Aorta (tissue), 5 donors: ENCODE data around the gene AFAP1. TPM values are rescaled to one million over a fixed set of nuclear protein-coding genes. Genes with fewer than 3 reads are reported as not detected.

Experiments used
- ATAC-seq: fragments of 200-7000 bp; cut with Tn5 transposase; one replicate; pipeline ENCODE4 v1.9.1; 2022; ENCODE audit warnings: moderate library complexity; ENCODE audit not compliant: low FRiP score
- DNase-seq, 2 donors: peaks; one replicate each; pipeline ENCODE4 v3.0.0-alpha.2; 2020
- H3K27ac ChIP-seq, 2 donors: one replicate each; pipeline ENCODE4 v1.5.1; 2013; ENCODE audit warnings: low read length in 2 of 2, mild to moderate bottlenecking in 2 of 2, moderate library complexity in 2 of 2, control low read depth in 1 of 2, inconsistent platforms in 1 of 2, low read depth in 1 of 2
- H3K27me3 ChIP-seq, 2 donors: one replicate each; pipeline ENCODE4 v1.6.1; 2013; ENCODE audit warnings: control low read depth in 1 of 2, low read length in 1 of 2, mild to moderate bottlenecking in 1 of 2, moderate library complexity in 1 of 2; ENCODE audit not compliant: insufficient read depth in 2 of 2, control insufficient read depth in 1 of 2
- H3K36me3 ChIP-seq, 2 donors: one replicate each; pipeline ENCODE4 v1.6.1; 2013; ENCODE audit warnings: control low read depth in 1 of 2, low read length in 1 of 2, mild to moderate bottlenecking in 1 of 2; ENCODE audit not compliant: insufficient read depth in 2 of 2, control insufficient read depth in 1 of 2
- H3K4me1 ChIP-seq, 2 donors: one replicate each; pipeline ENCODE4 v1.6.1; 2013; ENCODE audit warnings: low read length in 2 of 2, control low read depth in 1 of 2, mild to moderate bottlenecking in 1 of 2, moderate library complexity in 1 of 2; ENCODE audit not compliant: insufficient read depth in 2 of 2, control insufficient read depth in 1 of 2
- H3K4me3 ChIP-seq, 2 donors: one replicate each; pipeline ENCODE4 v1.5.1; 2013; ENCODE audit warnings: low read length in 2 of 2, control low read depth in 1 of 2, mild to moderate bottlenecking in 1 of 2
- H3K9me3 ChIP-seq: one replicate; pipeline ENCODE4 v1.6.1; 2013; ENCODE audit warnings: mild to moderate bottlenecking, low read length; ENCODE audit not compliant: control insufficient read depth
- WGBS, 2 donors: extraction: QIAGEN DNeasy Blood & Tissue Kit; methylation state at CpG; one replicate each; pipeline ENCODE4 v1.1.7; 2013; 5-methylcytosine and 5-hydroxymethylcytosine counted together
- intact Hi-C, 2 donors: fragments of 100-400 bp; cut with DNase I; formaldehyde crosslinking; loops; one replicate each; pipeline versions ENCODE4 v1.14.2 to v1.15.0; 2022
- polyA plus RNA-seq, 2 donors: library from polyadenylated mRNA; stranded (reverse); fragments of 200-250 nt; gene quantifications; one replicate each; pipeline ENCODE4 v1.2.3, GENCODE V29; 2013
- total RNA-seq, 2 donors: library from RNA; stranded (reverse); fragmentation: NEBNext Ultra II Directional; extraction: Animal tissue kit (Norgen Biotek cat#: 25700); gene quantifications; one replicate each; pipeline ENCODE4 v1.2.1, GENCODE V29; 2021
- donor health status: healthy with polysubstance abuse.
- donor health status: Bipolar disorder and iron deficiency.
- donor health status: DM: no; HTN: no; CAD: no.
- donor health status: DM: no; HTN: no; CAD: no.
- donor health status: DM: yes; HTN: yes; CAD: no.

Gene AFAP1
- total and polyA plus RNA-seq, 4 donors: 4.6 to 60.5 (median 26.9) TPM

GRCh38 chr4:7964890-7965662 is 25.4 kb upstream of the AFAP1 start:
- ATAC-seq (no peak), DNase-seq (peak in 1 of 2 donors; percentile 49)
- Histone ChIP-seq H3K4me3 (no peak overlapping the region), H3K9me3 (no peaks in the 10 kb centered on the region), H3K36me3 (no peaks in the 10 kb centered on the region), H3K4me1 (no peaks in the 10 kb centered on the region), H3K27ac (no peak overlapping the region), H3K27me3 (no peaks in the 10 kb centered on the region)
- intact Hi-C loops: no loop called here
- 89 to 92% methylated on average over 23 of the region's 23 CpGs for WGBS, 2 donors

- Histone ChIP-seq H3K9me3 (no peaks in the 10 kb centered on the region), H3K27ac (no peak overlapping the region), H3K4me1 (no peaks in the 10 kb centered on the region), H3K36me3 (no peaks in the 10 kb centered on the region), H3K27me3 (no peaks in the 10 kb centered on the region), H3K4me3 (no peak overlapping the region)
- ATAC-seq (no peak), DNase-seq (peak in 1 of 2 donors; percentile 16)
- 85 to 89% methylated on average over 5 of the region's 5 CpGs for WGBS, 2 donors
- intact Hi-C loops: no loop called here
Measured at GRCh38 chr4:7964459-7964858, 24.8 kb upstream of the AFAP1 start.

- 95 to 97% methylated on average over 12 of the region's 12 CpGs for WGBS, 2 donors
- intact Hi-C loops: no loop called here
Measured at GRCh38 chr4:7963691-7964090, 24.0 kb upstream of the AFAP1 start.

DNA sequence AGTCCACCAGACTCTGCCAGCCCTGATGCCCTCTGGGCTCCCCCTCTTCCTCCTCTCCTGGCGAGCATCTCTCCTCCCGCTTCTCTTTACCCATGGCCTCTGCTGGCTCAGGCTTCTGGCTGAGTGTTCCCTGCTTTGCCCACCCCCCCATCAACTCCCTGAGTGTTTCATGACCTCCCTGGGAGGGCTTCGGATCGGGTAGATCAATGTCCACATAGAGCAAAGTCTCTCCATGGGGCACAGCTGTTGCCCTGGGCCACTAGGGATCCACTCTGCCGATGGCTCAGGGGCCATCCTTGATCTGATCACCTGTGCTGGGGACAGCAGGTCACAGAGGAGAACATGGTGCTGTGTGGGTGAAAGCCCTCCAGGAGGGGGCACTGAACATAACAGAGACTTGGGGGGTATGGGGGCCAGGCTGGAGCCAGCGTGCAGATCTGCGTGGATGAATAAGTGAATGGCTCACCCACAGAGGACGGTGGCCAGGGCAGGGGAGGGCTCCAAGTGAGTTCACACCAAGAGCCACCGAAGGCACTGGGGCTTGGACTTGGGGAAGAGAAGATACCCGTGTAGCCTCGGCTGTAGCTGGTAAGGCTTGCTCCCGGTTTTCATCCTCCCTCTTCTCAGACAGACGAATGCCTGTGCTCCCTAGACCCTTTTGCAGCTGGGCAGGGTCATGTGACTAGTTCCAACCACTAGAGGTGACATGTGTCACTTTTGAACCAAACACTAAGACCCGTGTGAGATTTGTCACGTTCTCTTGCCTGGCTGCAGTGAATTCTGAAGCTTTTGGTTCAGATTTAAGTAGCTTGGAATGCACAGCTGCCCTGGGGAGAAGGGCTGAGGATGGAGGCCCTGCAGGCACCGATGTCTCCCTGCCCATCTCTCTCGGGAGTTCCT is 23.2 kb upstream of the AFAP1 start:
- intact Hi-C loops: no loop called here
- no peak overlapping the region for H3K27ac ChIP-seq
- H3K27me3 ChIP-seq: no peaks in the 10 kb centered on the region
- no peaks in the 10 kb centered on the region for H3K36me3 ChIP-seq
- ATAC-seq (no peak), DNase-seq (no peak)
- no peak overlapping the region for H3K4me3 ChIP-seq
- 86 to 89% methylated on average over 15 to 17 of the region's 17 CpGs for WGBS, 2 donors
- H3K9me3 ChIP-seq: no peaks in the 10 kb centered on the region
- H3K4me1 ChIP-seq: no peaks in the 10 kb centered on the region

More at GRCh38 chr4:7963691-7964090, 24.0 kb upstream of the AFAP1 start:
- H3K27me3 ChIP-seq: no peaks in the 10 kb centered on the region
- H3K27ac ChIP-seq: no peak overlapping the region
- no peaks in the 10 kb centered on the region for H3K4me1 ChIP-seq
- DNase-seq (peak in 1 of 2 donors; percentile 24), ATAC-seq (no peak)
- H3K4me3 ChIP-seq: no peak overlapping the region
- H3K9me3 ChIP-seq: no peaks in the 10 kb centered on the region
- H3K36me3 ChIP-seq: no peaks in the 10 kb centered on the region

DNA sequence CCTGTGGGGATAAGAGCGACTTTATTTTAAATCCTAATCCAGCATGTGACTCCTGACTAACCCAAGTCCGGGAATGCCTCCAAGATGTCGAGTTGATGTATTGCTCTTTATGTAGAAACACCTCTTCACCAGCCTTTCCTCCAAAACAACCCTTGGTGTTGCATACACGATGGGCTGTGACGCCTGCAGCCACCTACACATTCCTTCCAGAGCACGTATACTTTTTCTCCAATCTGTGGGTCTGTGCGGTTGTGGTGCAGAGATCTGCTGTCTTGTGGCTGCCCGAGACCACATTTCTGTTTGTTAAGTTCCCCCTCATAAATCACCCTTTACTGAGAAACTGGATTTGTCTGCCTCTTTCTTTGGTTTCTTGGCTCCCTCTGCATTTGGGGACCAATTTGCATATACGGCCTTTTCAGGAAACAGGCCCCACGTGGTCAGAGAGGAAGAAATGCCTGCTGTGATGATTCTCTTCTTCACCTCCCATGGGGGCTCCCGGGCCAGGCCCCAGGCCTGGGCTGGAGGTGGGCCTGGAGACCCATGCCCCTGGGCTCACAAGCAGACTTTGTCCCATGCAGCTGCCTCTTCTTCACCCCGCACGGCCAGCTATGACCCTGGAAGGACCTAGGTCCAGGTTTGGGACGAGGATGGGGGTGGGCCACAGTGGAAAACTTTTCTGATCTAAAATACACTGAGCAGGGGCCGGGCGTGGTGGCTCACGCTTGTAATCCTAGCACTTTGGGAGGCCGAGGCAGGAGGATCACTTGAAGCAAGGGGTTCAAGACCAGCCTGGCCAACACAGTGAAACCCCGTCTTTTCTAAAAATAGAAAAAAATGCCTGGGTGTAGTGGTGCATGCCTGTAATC is 21.4 kb upstream of the AFAP1 start:
- peak overlapping the region in 1 of 2 donors; percentile 78 for H3K27ac ChIP-seq
- no peaks in the 10 kb centered on the region for H3K9me3 ChIP-seq
- intact Hi-C loops: no loop called here
- ATAC-seq (peak; percentile 85), DNase-seq (peak in 1 of 2 donors; percentile 79)
- H3K27me3 ChIP-seq: no peaks in the 10 kb centered on the region
- H3K36me3 ChIP-seq: no peaks in the 10 kb centered on the region
- H3K4me1 ChIP-seq: no peaks in the 10 kb centered on the region
- no peak overlapping the region for H3K4me3 ChIP-seq
- WGBS, 2 donors: 24 to 33% methylated on average over 19 of the region's 19 CpGs

- no peak overlapping the region for H3K4me3 ChIP-seq
- H3K4me1 ChIP-seq: no peaks in the 10 kb centered on the region
- intact Hi-C loops: no loop called here
- no peak for DNase-seq
- H3K9me3 ChIP-seq: no peaks in the 10 kb centered on the region
- WGBS, 2 donors: 68 to 71% methylated on average over 11 of the region's 11 CpGs
- peak; percentile 63 for ATAC-seq
- H3K27ac ChIP-seq: peak overlapping the region in 1 of 2 donors; percentile 55
- no peaks in the 10 kb centered on the region for H3K36me3 ChIP-seq
- H3K27me3 ChIP-seq: no peaks in the 10 kb centered on the region
Measured at GRCh38 chr4:7960017-7960789, 20.5 kb upstream of the AFAP1 start.

GRCh38 chr4:7959078-7959477 is 19.4 kb upstream of the AFAP1 start:
- Histone ChIP-seq H3K27ac (no peak overlapping the region), H3K4me3 (no peak overlapping the region), H3K4me1 (no peaks in the 10 kb centered on the region), H3K9me3 (no peaks in the 10 kb centered on the region), H3K36me3 (no peaks in the 10 kb centered on the region), H3K27me3 (no peaks in the 10 kb centered on the region)
- peak in 1 of 2 donors; percentile 48 for DNase-seq
- intact Hi-C loops: no loop called here
- ATAC-seq: no peak
- WGBS, 2 donors: 90 to 92% methylated on average over 7 of the region's 7 CpGs
